Measurements from ENCODE around the gene TSN. TPM values are rescaled to one million over a fixed set of nuclear protein-coding genes. Genes with fewer than 3 reads are reported as not detected.
A peak's percentile ranks its signal among the peaks of the same experiment; 100 is the strongest.
"Not testable (repeated sequence)": the region's sequence is repeated elsewhere in the genome, so short reads cannot be mapped to it uniquely, and the experiment has no call there.

Gene TSN
- total and polyA plus RNA-seq, 4 donors = 24.4 to 37.7 (median 32.3) TPM

GRCh38 chr2:121798617-121799016 lies 43.2 kb downstream of the TSN start:
- DNase-seq = no peak
- Histone ChIP-seq H3K4me1 (ENCODE audit: control insufficient read depth in 1 of 2, insufficient read depth in 2 of 2, low read length in 2 of 2) (no peaks in the 10 kb centered on the region), H3K27ac (ENCODE audit: low read depth in 1 of 2, low read length in 2 of 2) (no peak overlapping the region), H3K9me3 (ENCODE audit: control insufficient read depth, low read length) (peaks cover 5% of the 10 kb centered on the region), H3K4me3 (ENCODE audit: low read length in 2 of 2) (no peak overlapping the region), H3K36me3 (ENCODE audit: control insufficient read depth in 1 of 2, insufficient read depth in 2 of 2, low read length in 1 of 2) (no peaks in the 10 kb centered on the region), H3K27me3 (ENCODE audit: control insufficient read depth in 1 of 2, insufficient read depth in 2 of 2, low read length in 1 of 2) (peaks cover 0 to 5% of the 10 kb centered on the region in 2 donors)
- 80 to 87% methylated on average over 1 of the region's 1 CpG for WGBS, 2 donors
- intact Hi-C loops (cut with DNase I) = no loop called here
- ATAC-seq (ENCODE audit: low FRiP score) = no peak

- Histone ChIP-seq H3K4me3 (ENCODE audit: low read length in 2 of 2) (peak overlapping the region in 1 of 2 donors; percentile 20), H3K9me3 (ENCODE audit: control insufficient read depth, low read length) (peaks cover 5% of the 10 kb centered on the region), H3K27me3 (ENCODE audit: control insufficient read depth in 1 of 2, insufficient read depth in 2 of 2, low read length in 1 of 2) (no peaks in the 10 kb centered on the region), H3K27ac (ENCODE audit: low read depth in 1 of 2, low read length in 2 of 2) (no peak overlapping the region), H3K36me3 (ENCODE audit: control insufficient read depth in 1 of 2, insufficient read depth in 2 of 2, low read length in 1 of 2) (no peaks in the 10 kb centered on the region), H3K4me1 (ENCODE audit: control insufficient read depth in 1 of 2, insufficient read depth in 2 of 2, low read length in 2 of 2) (no peaks in the 10 kb centered on the region)
- WGBS, 2 donors = 68 to 81% methylated on average over 2 of the region's 2 CpGs
- no peak for ATAC-seq (ENCODE audit: low FRiP score)
- intact Hi-C loops (cut with DNase I) = no loop called here
- no peak for DNase-seq
Measured at GRCh38 chr2:121801916-121802315, 46.5 kb downstream of the TSN start.

GRCh38 chr2:121803503-121803902 lies 48.1 kb downstream of the TSN start:
- Histone ChIP-seq H3K36me3 (ENCODE audit: control insufficient read depth in 1 of 2, insufficient read depth in 2 of 2, low read length in 1 of 2) (no peaks in the 10 kb centered on the region), H3K27me3 (ENCODE audit: control insufficient read depth in 1 of 2, insufficient read depth in 2 of 2, low read length in 1 of 2) (no peaks in the 10 kb centered on the region), H3K27ac (ENCODE audit: low read depth in 1 of 2, low read length in 2 of 2) (no peak overlapping the region), H3K9me3 (ENCODE audit: control insufficient read depth, low read length) (peaks cover 5% of the 10 kb centered on the region), H3K4me3 (ENCODE audit: low read length in 2 of 2) (no peak overlapping the region), H3K4me1 (ENCODE audit: control insufficient read depth in 1 of 2, insufficient read depth in 2 of 2, low read length in 2 of 2) (no peaks in the 10 kb centered on the region)
- ATAC-seq (ENCODE audit: low FRiP score) (no peak), DNase-seq (no peak)
- intact Hi-C loops (cut with DNase I) = no loop called here
- WGBS, 2 donors = 82 to 88% methylated on average over 2 of the region's 2 CpGs

- Histone ChIP-seq H3K4me1 (ENCODE audit: control insufficient read depth in 1 of 2, insufficient read depth in 2 of 2, low read length in 2 of 2) (no peaks in the 10 kb centered on the region), H3K9me3 (ENCODE audit: control insufficient read depth, low read length) (peaks cover 5% of the 10 kb centered on the region), H3K27me3 (ENCODE audit: control insufficient read depth in 1 of 2, insufficient read depth in 2 of 2, low read length in 1 of 2) (no peaks in the 10 kb centered on the region), H3K36me3 (ENCODE audit: control insufficient read depth in 1 of 2, insufficient read depth in 2 of 2, low read length in 1 of 2) (no peaks in the 10 kb centered on the region), H3K27ac (ENCODE audit: low read depth in 1 of 2, low read length in 2 of 2) (no peak overlapping the region), H3K4me3 (ENCODE audit: low read length in 2 of 2) (no peak overlapping the region)
- 16 to 24% methylated on average over 5 of the region's 5 CpGs for WGBS, 2 donors
- no peak for DNase-seq
- intact Hi-C loops (cut with DNase I) = no loop called here
- ATAC-seq (ENCODE audit: low FRiP score) = no peak
Measured at GRCh38 chr2:121804340-121804739, 48.9 kb downstream of the TSN start.

- no peaks in the 10 kb centered on the region for H3K36me3 ChIP-seq (ENCODE audit: control insufficient read depth in 1 of 2, insufficient read depth in 2 of 2, low read length in 1 of 2)
- 28 to 39% methylated on average over 3 of the region's 3 CpGs for WGBS, 2 donors
- intact Hi-C loops (cut with DNase I) = no loop called here
Measured at GRCh38 chr2:121804997-121805765, 49.7 kb downstream of the TSN start.

GRCh38 chr2:121805766-121806143 lies 50.3 kb downstream of the TSN start:
- no peak overlapping the region for H3K27ac ChIP-seq (ENCODE audit: low read depth in 1 of 2, low read length in 2 of 2)
- no peaks in the 10 kb centered on the region for H3K4me1 ChIP-seq (ENCODE audit: control insufficient read depth in 1 of 2, insufficient read depth in 2 of 2, low read length in 2 of 2)
- H3K27me3 ChIP-seq (ENCODE audit: control insufficient read depth in 1 of 2, insufficient read depth in 2 of 2, low read length in 1 of 2) = no peaks in the 10 kb centered on the region
- ATAC-seq (ENCODE audit: low FRiP score) (no peak), DNase-seq (no peak)
- intact Hi-C loops (cut with DNase I) = no loop called here
- no peak overlapping the region for H3K4me3 ChIP-seq (ENCODE audit: low read length in 2 of 2)
- peaks cover 4% of the 10 kb centered on the region for H3K9me3 ChIP-seq (ENCODE audit: control insufficient read depth, low read length)
- H3K36me3 ChIP-seq (ENCODE audit: control insufficient read depth in 1 of 2, insufficient read depth in 2 of 2, low read length in 1 of 2) = no peaks in the 10 kb centered on the region
- 51 to 59% methylated on average over 7 of the region's 7 CpGs for WGBS, 2 donors

More at GRCh38 chr2:121804997-121805765, 49.7 kb downstream of the TSN start:
- Histone ChIP-seq H3K27ac (ENCODE audit: low read depth in 1 of 2, low read length in 2 of 2) (no peak overlapping the region), H3K27me3 (ENCODE audit: control insufficient read depth in 1 of 2, insufficient read depth in 2 of 2, low read length in 1 of 2) (no peaks in the 10 kb centered on the region), H3K4me3 (ENCODE audit: low read length in 2 of 2) (no peak overlapping the region), H3K9me3 (ENCODE audit: control insufficient read depth, low read length) (peaks cover 5% of the 10 kb centered on the region), H3K4me1 (ENCODE audit: control insufficient read depth in 1 of 2, insufficient read depth in 2 of 2, low read length in 2 of 2) (no peaks in the 10 kb centered on the region)
- ATAC-seq (ENCODE audit: low FRiP score) = no peak
- DNase-seq = no peak

- H3K36me3 ChIP-seq (ENCODE audit: control insufficient read depth in 1 of 2, insufficient read depth in 2 of 2, low read length in 1 of 2); H3K27me3 ChIP-seq (ENCODE audit: control insufficient read depth in 1 of 2, insufficient read depth in 2 of 2, low read length in 1 of 2); H3K4me3 ChIP-seq (ENCODE audit: low read length in 2 of 2); DNase-seq; H3K27ac ChIP-seq (ENCODE audit: low read depth in 1 of 2, low read length in 2 of 2); H3K9me3 ChIP-seq (ENCODE audit: control insufficient read depth, low read length); ATAC-seq (ENCODE audit: low FRiP score); H3K4me1 ChIP-seq (ENCODE audit: control insufficient read depth in 1 of 2, insufficient read depth in 2 of 2, low read length in 2 of 2); intact Hi-C loops (cut with DNase I): not testable (repeated sequence)
- WGBS, 2 donors = 62 to 68% methylated on average over 8 of the region's 8 CpGs
Measured at GRCh38 chr2:121807771-121808170, 52.3 kb downstream of the TSN start.

GRCh38 chr2:121809607-121810006 lies 54.2 kb downstream of the TSN start:
- no peaks in the 10 kb centered on the region for H3K4me1 ChIP-seq (ENCODE audit: control insufficient read depth in 1 of 2, insufficient read depth in 2 of 2, low read length in 2 of 2)
- no peak for DNase-seq
- intact Hi-C loops (cut with DNase I) = no loop called here
- no peak overlapping the region for H3K27ac ChIP-seq (ENCODE audit: low read depth in 1 of 2, low read length in 2 of 2)
- H3K27me3 ChIP-seq (ENCODE audit: control insufficient read depth in 1 of 2, insufficient read depth in 2 of 2, low read length in 1 of 2) = no peaks in the 10 kb centered on the region
- no peaks in the 10 kb centered on the region for H3K36me3 ChIP-seq (ENCODE audit: control insufficient read depth in 1 of 2, insufficient read depth in 2 of 2, low read length in 1 of 2)
- H3K4me3 ChIP-seq (ENCODE audit: low read length in 2 of 2) = no peak overlapping the region
- WGBS, 2 donors = 70 to 79% methylated on average over 4 of the region's 4 CpGs
- ATAC-seq (ENCODE audit: low FRiP score) = no peak
- H3K9me3 ChIP-seq (ENCODE audit: control insufficient read depth, low read length) = no peaks in the 10 kb centered on the region
